ENCODE results near the gene NBEA. TPM values are rescaled to one million over a fixed set of nuclear protein-coding genes. Genes with fewer than 3 reads are reported as not detected.

NBEA gene
- total RNA-seq, 5 donors from 2014 or later (not counting 1 experiment from before 2014, with no cell fraction given): 1.3 to 8.7 (median 3.7) TPM

GRCh38 chr13:35475960-35476943, 534.2 kb downstream of the NBEA start, which contains the start of gene MAB21L1:
TSS of gene MAB21L1 (minus strand) at chr13:35476689. CDS start at chr13:35476138, 551 bp downstream.
- peak within 1 kb of the TSS; percentile 10 to 87 for H3K4me3 ChIP-seq (ENCODE audit: control insufficient read depth in 1 of 2, extremely low read depth in 1 of 2, low read length in 1 of 2)
- POLR2A ChIA-PET: no interaction called here
- peak in 1 of 35 experiments; percentile 11 for DNase-seq
- Mint-ChIP-seq H3K27me3 (peaks cover 56 to 69% of the 10 kb centered on the region in 2 donors), H3K9me3 (peaks cover 0 to 5% (median 3%) of the 10 kb centered on the region in 3 donors), H3K4me1 (peaks cover 22 to 41% (median 39%) of the 10 kb centered on the region in 3 donors), H3K36me3 (peaks cover 6% of the 10 kb centered on the region), H3K4me3 (peak within 1 kb of the TSS; percentile 65 to 87 (median 66)), H3K27ac (peak within 1 kb of the TSS in 1 of 2 donors; percentile 37)
- H3K27me3 ChIP-seq (replicated peaks in 1 of 2; ENCODE audit: control insufficient read depth in 2 of 2, extremely low read depth in 1 of 2, insufficient read depth in 2 of 2, low read length in 1 of 2): peaks cover 17 to 37% of the 10 kb centered on the region in 2 experiments
- H3K27ac ChIP-seq (ENCODE audit: low read length): no peak within 1 kb of the TSS
- CTCF ChIA-PET: no interaction called here
- WGBS (ENCODE audit: insufficient coverage): 8% methylated on average over 22 of the region's 35 CpGs
- H3K9me3 ChIP-seq: no peaks in the 10 kb centered on the region
- no peaks in the 10 kb centered on the region for H3K36me3 ChIP-seq (ENCODE audit: control insufficient read depth in 2 of 2, extremely low read depth in 1 of 2, insufficient read depth in 1 of 2, low read length in 1 of 2)
- ATAC-seq (replicated peaks in 1 of 4): peak in 1 of 4 experiments; percentile 40
- peaks cover 15 to 32% of the 10 kb centered on the region in 2 experiments for H3K4me1 ChIP-seq (ENCODE audit: control insufficient read depth in 1 of 2, extremely low read depth in 1 of 2, insufficient read depth in 2 of 2, low read length in 2 of 2)

- no peaks in the 10 kb centered on the region for H3K36me3 ChIP-seq (ENCODE audit: control insufficient read depth in 2 of 2, extremely low read depth in 1 of 2, insufficient read depth in 1 of 2, low read length in 1 of 2)
- POLR2A ChIA-PET: no interaction called here
- H3K4me3 Mint-ChIP-seq: peak overlapping the region in 1 of 3 donors; percentile 87
- H3K36me3 Mint-ChIP-seq: peaks cover 4% of the 10 kb centered on the region
- no peak overlapping the region for H3K27ac Mint-ChIP-seq
- H3K4me1 Mint-ChIP-seq: peaks cover 19 to 41% (median 27%) of the 10 kb centered on the region in 3 donors
- no peak for ATAC-seq (replicated peaks in 1 of 4)
- H3K4me1 ChIP-seq (ENCODE audit: control insufficient read depth in 1 of 2, extremely low read depth in 1 of 2, insufficient read depth in 2 of 2, low read length in 2 of 2): peaks cover 10 to 28% of the 10 kb centered on the region in 2 experiments
- no CpG with 5 or more reads among the region's 5 CpGs for WGBS (ENCODE audit: insufficient coverage)
- H3K27me3 Mint-ChIP-seq: peaks cover 49 to 58% of the 10 kb centered on the region in 2 donors
- H3K4me3 ChIP-seq (ENCODE audit: control insufficient read depth in 1 of 2, extremely low read depth in 1 of 2, low read length in 1 of 2): no peak overlapping the region
- H3K9me3 ChIP-seq: no peaks in the 10 kb centered on the region
- H3K27ac ChIP-seq (ENCODE audit: low read length): no peak overlapping the region
- no peak for DNase-seq
- H3K27me3 ChIP-seq (replicated peaks in 1 of 2; ENCODE audit: control insufficient read depth in 2 of 2, extremely low read depth in 1 of 2, insufficient read depth in 2 of 2, low read length in 1 of 2): peaks cover 9 to 30% of the 10 kb centered on the region in 2 experiments
- CTCF ChIA-PET: no interaction called here
- peaks cover 0 to 3% (median 2%) of the 10 kb centered on the region in 3 donors for H3K9me3 Mint-ChIP-seq
These were observed 535.4 kb downstream of the NBEA start for GRCh38 chr13:35477386-35477946.

- Histone ChIP-seq H3K36me3 (ENCODE audit: control insufficient read depth in 2 of 2, extremely low read depth in 1 of 2, insufficient read depth in 1 of 2, low read length in 1 of 2) (no peaks in the 10 kb centered on the region), H3K9me3 (no peaks in the 10 kb centered on the region), H3K4me1 (ENCODE audit: control insufficient read depth in 1 of 2, extremely low read depth in 1 of 2, insufficient read depth in 2 of 2, low read length in 2 of 2) (peaks cover 10 to 26% of the 10 kb centered on the region in 2 experiments), H3K27me3 (replicated peaks in 1 of 2; ENCODE audit: control insufficient read depth in 2 of 2, extremely low read depth in 1 of 2, insufficient read depth in 2 of 2, low read length in 1 of 2) (peaks cover 8 to 30% of the 10 kb centered on the region in 2 experiments), H3K27ac (ENCODE audit: low read length) (no peak overlapping the region), H3K4me3 (ENCODE audit: control insufficient read depth in 1 of 2, extremely low read depth in 1 of 2, low read length in 1 of 2) (peak overlapping the region in 1 of 2 donors; percentile 10)
- WGBS (ENCODE audit: insufficient coverage): 20% methylated on average over 50 of the region's 51 CpGs
- no peak overlapping the region for H3K27ac Mint-ChIP-seq
- ChIA-PET CTCF (interaction anchor here in 1 of 2 donors (0.6 kb wide), 1 partner anchor 545 kb away, joined by 3 read pairs; no protein-coding TSS in a partner anchor), POLR2A (no interaction called here)
- peak overlapping the region in 1 of 3 donors; percentile 55 for H3K4me3 Mint-ChIP-seq
- ATAC-seq (replicated peaks in 1 of 4): no peak
- no peak for DNase-seq
- peaks cover 19 to 41% (median 27%) of the 10 kb centered on the region in 3 donors for H3K4me1 Mint-ChIP-seq
- peaks cover 46 to 56% of the 10 kb centered on the region in 2 donors for H3K27me3 Mint-ChIP-seq
- H3K9me3 Mint-ChIP-seq: peaks cover 0 to 3% (median 2%) of the 10 kb centered on the region in 3 donors
- H3K36me3 Mint-ChIP-seq: peaks cover 4% of the 10 kb centered on the region
These were observed 536.4 kb downstream of the NBEA start for GRCh38 chr13:35478271-35479037.

DNA sequence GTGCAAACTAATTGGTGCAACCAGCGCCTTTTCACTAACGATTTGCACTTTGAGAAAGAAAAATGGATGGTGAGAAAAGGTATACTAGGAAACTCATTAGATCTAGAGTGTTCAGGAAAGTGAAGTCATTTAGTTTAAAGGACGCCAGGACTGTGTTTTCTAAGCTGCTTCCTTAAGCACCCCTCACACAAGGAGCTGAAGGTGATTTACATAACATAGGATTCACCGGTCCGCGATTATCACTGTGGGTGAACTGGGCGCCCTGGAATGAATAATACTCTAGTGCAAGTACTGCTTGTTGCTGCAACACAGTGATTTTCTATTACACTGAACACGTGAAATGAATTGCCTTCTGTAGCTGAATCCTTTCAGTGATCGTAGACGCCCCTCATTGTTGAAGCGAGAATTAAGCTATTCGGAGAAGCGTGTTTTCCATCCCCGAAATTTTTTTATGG, 537.0 kb downstream of the NBEA start:
- 37% methylated on average over 4 of the region's 14 CpGs for WGBS (ENCODE audit: insufficient coverage)
- H3K4me3 Mint-ChIP-seq: peak overlapping the region in 1 of 3 donors; percentile 55
- no peak overlapping the region for H3K27ac Mint-ChIP-seq
- Histone ChIP-seq H3K27me3 (replicated peaks in 1 of 2; ENCODE audit: control insufficient read depth in 2 of 2, extremely low read depth in 1 of 2, insufficient read depth in 2 of 2, low read length in 1 of 2) (peaks cover 8 to 30% of the 10 kb centered on the region in 2 experiments), H3K27ac (ENCODE audit: low read length) (no peak overlapping the region), H3K4me3 (ENCODE audit: control insufficient read depth in 1 of 2, extremely low read depth in 1 of 2, low read length in 1 of 2) (peak overlapping the region in 1 of 2 donors; percentile 10), H3K36me3 (ENCODE audit: control insufficient read depth in 2 of 2, extremely low read depth in 1 of 2, insufficient read depth in 1 of 2, low read length in 1 of 2) (no peaks in the 10 kb centered on the region), H3K9me3 (no peaks in the 10 kb centered on the region), H3K4me1 (ENCODE audit: control insufficient read depth in 1 of 2, extremely low read depth in 1 of 2, insufficient read depth in 2 of 2, low read length in 2 of 2) (peaks cover 10 to 26% of the 10 kb centered on the region in 2 experiments)
- POLR2A ChIA-PET: interaction anchor here in 1 of 2 donors (0.6 kb wide), 1 partner anchor 101 kb away, joined by 3 read pairs; no protein-coding TSS in a partner anchor
- peaks cover 4% of the 10 kb centered on the region for H3K36me3 Mint-ChIP-seq
- DNase-seq (no peak), ATAC-seq (replicated peaks in 1 of 4) (no peak)
- H3K27me3 Mint-ChIP-seq: peaks cover 46 to 53% of the 10 kb centered on the region in 2 donors
- CTCF ChIA-PET: interaction anchor here in 1 of 2 donors (0.6 kb wide), 1 partner anchor 546 kb away, joined by 3 read pairs; no protein-coding TSS in a partner anchor
- H3K9me3 Mint-ChIP-seq: peaks cover 0 to 3% (median 2%) of the 10 kb centered on the region in 3 donors
- peaks cover 19 to 41% (median 27%) of the 10 kb centered on the region in 3 donors for H3K4me1 Mint-ChIP-seq

DNA sequence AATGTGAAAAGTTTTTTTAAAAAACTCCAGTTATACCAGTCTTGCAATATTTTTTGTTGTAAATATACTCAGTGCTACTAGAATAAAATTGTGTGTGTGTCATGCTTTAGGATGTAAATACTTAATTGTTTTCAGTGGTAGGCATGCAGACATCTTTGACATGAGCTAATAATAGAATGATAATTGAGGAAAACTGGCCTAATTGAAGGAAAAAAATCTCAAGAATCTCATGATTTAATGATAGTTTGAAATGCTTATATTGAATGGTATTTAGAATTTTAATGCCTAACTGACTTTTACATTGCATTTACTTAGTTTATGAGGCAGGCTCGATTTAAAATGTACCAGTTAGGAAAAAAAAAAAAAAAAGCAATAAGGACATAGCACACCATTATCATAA, 537.6 kb downstream of the NBEA start:
- no peak for ATAC-seq (replicated peaks in 1 of 4)
- H3K4me3 Mint-ChIP-seq: no peak overlapping the region
- peaks cover 4% of the 10 kb centered on the region for H3K36me3 Mint-ChIP-seq
- no peak overlapping the region for H3K4me3 ChIP-seq (ENCODE audit: control insufficient read depth in 1 of 2, extremely low read depth in 1 of 2, low read length in 1 of 2)
- H3K9me3 Mint-ChIP-seq: peaks cover 0 to 2% (median 0%) of the 10 kb centered on the region in 3 donors
- DNase-seq: no peak
- H3K4me1 ChIP-seq (ENCODE audit: control insufficient read depth in 1 of 2, extremely low read depth in 1 of 2, insufficient read depth in 2 of 2, low read length in 2 of 2): peaks cover 10 to 26% of the 10 kb centered on the region in 2 experiments
- no peak overlapping the region for H3K27ac Mint-ChIP-seq
- no peak overlapping the region for H3K27ac ChIP-seq (ENCODE audit: low read length)
- ChIA-PET CTCF (no interaction called here), POLR2A (interaction anchor here in 1 of 2 donors (0.6 kb wide), 1 partner anchor 100 kb away, joined by 3 read pairs; no protein-coding TSS in a partner anchor)
- peaks cover 41 to 48% of the 10 kb centered on the region in 2 donors for H3K27me3 Mint-ChIP-seq
- H3K27me3 ChIP-seq (replicated peaks in 1 of 2; ENCODE audit: control insufficient read depth in 2 of 2, extremely low read depth in 1 of 2, insufficient read depth in 2 of 2, low read length in 1 of 2): peaks cover 8 to 30% of the 10 kb centered on the region in 2 experiments
- peaks cover 17 to 37% (median 23%) of the 10 kb centered on the region in 3 donors for H3K4me1 Mint-ChIP-seq
- H3K9me3 ChIP-seq: no peaks in the 10 kb centered on the region
- H3K36me3 ChIP-seq (ENCODE audit: control insufficient read depth in 2 of 2, extremely low read depth in 1 of 2, insufficient read depth in 1 of 2, low read length in 1 of 2): no peaks in the 10 kb centered on the region
- WGBS (ENCODE audit: insufficient coverage): no CpG with 5 or more reads among the region's 1 CpG
